Nephron progenitor cell (in vitro differentiated cells): ENCODE measurements around the gene PPP4C.
A peak's percentile ranks its signal among the peaks of the same experiment; 100 is the strongest.

ENCODE experiments used
- DNase-seq: peaks from one replicate; pipeline ENCODE4 v3.0.0; 2021
- H3K27ac Mint-ChIP-seq: 2 replicates; pipeline ENCODE4 v1.8.0; 2021; ENCODE audit warnings: mild to moderate bottlenecking, moderate library complexity, mixed read lengths
- H3K27me3 Mint-ChIP-seq: 2 replicates; pipeline ENCODE4 v1.8.0; 2021; ENCODE audit warnings: mild to moderate bottlenecking, low read depth, mixed read lengths; ENCODE audit not compliant: poor library complexity
- H3K36me3 Mint-ChIP-seq: 2 replicates; pipeline ENCODE4 v1.8.0; 2021; ENCODE audit warnings: low read depth, mixed read lengths
- H3K4me1 Mint-ChIP-seq: 2 replicates; pipeline ENCODE4 v1.8.0; 2021; ENCODE audit warnings: mixed read lengths
- H3K4me3 Mint-ChIP-seq: 2 replicates; pipeline ENCODE4 v1.8.0; 2021; ENCODE audit warnings: mild to moderate bottlenecking, moderate library complexity, mixed read lengths
- H3K9me3 Mint-ChIP-seq: 2 replicates; pipeline ENCODE4 v1.8.0; 2021; ENCODE audit warnings: mild to moderate bottlenecking, moderate library complexity, mixed read lengths
- CTCF ChIP-seq: fragments of 200-600 bp; sonication (generic); IDR thresholded peaks from 2 replicates; pipeline ENCODE4 v1.5.0; 2021; ENCODE audit warnings: antibody characterized with exemption

Gene PPP4C

GRCh38 chr16:30053376-30054015, 22.3 kb upstream of the PPP4C start:
- Mint-ChIP-seq H3K27ac (no peak overlapping the region), H3K9me3 (no peaks in the 10 kb centered on the region)

GRCh38 chr16:30054451-30054850, 21.3 kb upstream of the PPP4C start:
- Mint-ChIP-seq H3K4me3 (peak overlapping the region; percentile 80), H3K27ac (no peak overlapping the region), H3K4me1 (peaks cover 57% of the 10 kb centered on the region), H3K27me3 (peaks cover 7% of the 10 kb centered on the region), H3K9me3 (no peaks in the 10 kb centered on the region), H3K36me3 (peaks cover 5% of the 10 kb centered on the region)
- TF ChIP-seq CTCF: no peak
- DNase-seq: no peak

More at GRCh38 chr16:30053376-30054015, 22.3 kb upstream of the PPP4C start:
- peak; percentile 24 for DNase-seq
- H3K4me3 Mint-ChIP-seq: peak overlapping the region; percentile 85
- no peak for TF ChIP-seq CTCF
- H3K4me1 Mint-ChIP-seq: peaks cover 58% of the 10 kb centered on the region
- peaks cover under 1% of the 10 kb centered on the region for H3K36me3 Mint-ChIP-seq
- H3K27me3 Mint-ChIP-seq: peaks cover 7% of the 10 kb centered on the region

DNA sequence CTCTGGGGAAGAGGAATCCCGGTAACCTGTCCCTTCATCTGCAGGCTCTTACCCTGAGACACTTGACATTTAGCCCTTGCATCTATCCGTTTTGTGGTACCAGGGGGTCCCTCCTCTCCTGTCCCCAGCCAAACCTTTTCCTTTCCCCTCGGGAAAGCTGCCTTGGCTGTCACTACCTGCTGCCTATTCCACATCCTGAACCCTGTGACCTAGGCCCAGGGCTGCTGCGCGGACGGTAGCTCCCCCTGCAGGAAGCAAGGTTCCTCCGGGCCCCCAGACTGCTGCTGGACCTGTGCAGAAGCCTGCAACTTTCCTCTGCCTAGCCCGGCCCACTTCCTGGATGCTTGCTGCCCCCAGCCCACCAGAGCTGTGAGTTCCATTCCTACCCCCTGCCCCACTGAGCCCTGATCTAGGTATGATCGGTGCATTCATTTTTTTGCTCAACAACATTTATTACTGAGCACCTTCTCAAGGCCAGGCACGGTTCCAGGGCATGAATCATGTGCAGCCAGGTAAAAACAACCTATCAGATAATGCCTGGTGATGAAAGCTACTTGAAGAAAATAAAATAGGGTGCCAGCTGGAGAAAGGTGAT, 20.7 kb upstream of the PPP4C start:
- DNase-seq: peak; percentile 74
- H3K4me1 Mint-ChIP-seq: peaks cover 56% of the 10 kb centered on the region

DNA sequence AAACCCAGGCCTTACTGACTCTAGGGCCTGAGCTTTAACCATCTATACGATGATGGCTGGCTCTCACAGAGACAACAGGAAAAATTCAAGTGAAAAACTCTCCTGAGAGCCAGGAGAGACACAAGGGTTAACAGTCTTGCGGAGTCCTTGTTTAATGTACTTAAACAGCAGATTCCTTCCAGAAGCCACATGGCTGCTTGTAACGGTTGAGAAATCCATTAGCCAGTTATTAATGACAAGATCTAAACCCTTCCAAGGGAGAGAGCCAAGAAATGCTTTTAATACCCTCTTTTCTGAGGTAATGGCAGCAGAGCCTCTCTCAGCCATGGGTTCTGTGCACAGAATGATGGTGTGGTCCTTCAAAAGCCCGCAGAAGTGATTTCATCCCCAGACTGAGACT, 15.4 kb upstream of the PPP4C start:
- TF ChIP-seq CTCF: no peak
- Mint-ChIP-seq H3K27ac (peak overlapping the region; percentile 87), H3K4me1 (peaks cover 56% of the 10 kb centered on the region), H3K27me3 (no peaks in the 10 kb centered on the region), H3K9me3 (no peaks in the 10 kb centered on the region), H3K36me3 (peaks cover 8% of the 10 kb centered on the region), H3K4me3 (peak overlapping the region; percentile 44)
- DNase-seq: no peak

More for the DNA sequence above, 20.7 kb upstream of the PPP4C start:
- peaks cover 5% of the 10 kb centered on the region for H3K36me3 Mint-ChIP-seq
- peak overlapping the region; percentile 80 for H3K4me3 Mint-ChIP-seq
- peaks cover 7% of the 10 kb centered on the region for H3K27me3 Mint-ChIP-seq
- no peaks in the 10 kb centered on the region for H3K9me3 Mint-ChIP-seq
- peak overlapping the region; percentile 64 for H3K27ac Mint-ChIP-seq
- TF ChIP-seq CTCF: peak; percentile 50

DNA sequence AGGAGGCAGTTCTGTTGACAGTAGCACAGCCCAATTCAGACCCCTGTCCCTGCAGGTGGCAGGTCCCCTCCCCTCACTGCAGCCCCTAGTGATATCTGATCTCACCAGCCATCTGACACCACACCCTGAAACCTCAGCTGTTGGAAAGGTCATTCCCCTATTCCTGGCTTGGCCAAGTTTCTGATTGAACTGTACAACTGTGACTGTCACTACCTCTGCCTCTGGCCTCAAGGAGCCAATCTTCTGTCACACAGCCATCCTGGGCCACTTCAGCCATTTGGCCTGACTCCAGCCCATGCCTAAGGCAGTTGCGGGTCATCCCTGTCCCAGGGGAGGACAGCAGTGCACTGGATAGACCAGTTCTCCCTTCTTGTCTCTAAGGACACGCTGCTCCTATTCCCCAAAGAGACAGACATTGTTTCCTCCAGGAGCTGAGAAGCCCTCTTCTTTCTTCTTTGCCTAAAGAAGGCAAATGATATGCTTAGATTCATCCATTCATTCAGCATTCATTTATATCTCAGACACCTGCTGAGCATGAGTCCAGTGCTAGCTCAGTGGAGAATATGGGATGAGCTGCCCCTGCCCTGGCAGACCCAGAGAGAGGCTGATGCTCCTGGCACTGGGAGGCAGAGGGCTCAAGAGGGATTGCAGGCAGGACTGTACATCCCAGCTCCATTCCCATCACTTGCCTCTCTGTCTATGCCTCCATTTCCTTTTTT, 14.8 kb upstream of the PPP4C start:
- Mint-ChIP-seq H3K27me3 (no peaks in the 10 kb centered on the region), H3K36me3 (peaks cover 8% of the 10 kb centered on the region), H3K4me1 (peaks cover 51% of the 10 kb centered on the region), H3K4me3 (peak overlapping the region; percentile 44), H3K27ac (peak overlapping the region; percentile 87), H3K9me3 (no peaks in the 10 kb centered on the region)
- DNase-seq: peak; percentile 25
- TF ChIP-seq CTCF: no peak
